ENCODE data around the gene PELI2. TPM values are rescaled to one million over a fixed set of nuclear protein-coding genes. Genes with fewer than 3 reads are reported as not detected.

Gene PELI2
- total RNA-seq, 2 experiments from 2014 or later, result 3.2 to 5.7 TPM

DNA sequence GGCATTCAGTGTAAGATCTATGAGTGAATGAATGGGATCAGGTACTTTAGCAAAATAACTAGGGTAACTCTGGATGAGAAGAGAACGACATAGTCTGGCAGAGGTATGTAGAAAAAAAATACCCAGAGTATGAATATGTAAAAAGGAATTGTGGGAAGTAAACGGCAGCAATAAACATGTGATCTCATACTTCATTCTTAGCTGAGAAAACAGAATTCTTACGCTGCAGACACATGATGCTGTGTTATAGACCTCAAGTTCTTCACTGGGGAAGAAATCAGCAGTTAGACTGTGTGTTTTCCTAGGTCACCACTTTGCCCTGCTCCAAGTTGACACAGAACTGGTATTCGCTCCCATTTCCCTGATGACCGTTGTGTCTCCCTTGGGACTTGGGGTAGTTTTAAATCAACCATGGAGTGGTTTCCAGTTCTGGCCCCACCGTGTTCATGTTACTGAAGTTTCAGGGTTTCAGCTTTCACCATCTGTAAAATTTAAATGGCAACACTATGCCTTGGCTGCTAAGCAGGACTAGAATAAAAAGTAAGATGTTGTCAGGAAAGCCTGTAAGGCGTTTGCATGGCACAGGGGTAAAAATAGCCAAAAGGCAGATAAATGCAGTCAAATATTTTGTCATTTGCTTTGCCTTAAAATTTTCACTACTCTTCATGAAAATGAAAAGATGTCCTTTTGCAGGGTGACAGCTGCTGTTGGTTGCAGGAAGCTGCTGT lies 223.7 kb downstream of the PELI2 start:
- Mint-ChIP-seq H3K36me3 (no peaks in the 10 kb centered on the region), H3K9me3 (no peaks in the 10 kb centered on the region), H3K4me1 (no peaks in the 10 kb centered on the region), H3K27me3 (peaks cover 1% of the 10 kb centered on the region), H3K4me3 (no peak overlapping the region), H3K27ac (no peak overlapping the region)
- POLR2A ChIA-PET, result no interaction called here
- ATAC-seq (ENCODE audit: low read depth), result no peak
- DNase-seq, result no peak

DNA sequence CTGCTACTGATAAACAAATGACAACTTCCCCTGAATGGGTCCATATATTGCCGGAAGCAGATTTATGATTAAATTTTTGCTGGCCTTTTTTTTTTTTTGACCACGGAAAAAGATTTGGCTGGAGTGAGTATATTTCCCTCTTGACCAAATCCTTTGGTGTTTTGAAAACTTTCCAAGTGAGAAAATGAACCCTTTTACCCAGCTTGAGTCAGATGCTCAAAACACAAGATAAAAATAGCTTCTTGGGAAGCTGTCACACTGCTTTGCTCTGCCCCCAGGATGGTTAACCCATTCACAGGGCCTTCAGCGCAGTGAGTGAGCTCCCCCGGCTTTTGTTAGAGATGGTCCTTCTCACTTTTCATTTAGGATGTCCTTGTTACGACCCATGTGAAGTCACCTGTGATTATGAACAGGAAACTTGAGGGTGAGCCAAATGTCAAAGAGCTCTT lies 224.3 kb downstream of the PELI2 start:
- H3K4me1 Mint-ChIP-seq, result no peaks in the 10 kb centered on the region
- no peak overlapping the region for H3K27ac Mint-ChIP-seq
- DNase-seq, result no peak
- no peak overlapping the region for H3K4me3 Mint-ChIP-seq
- POLR2A ChIA-PET, result no interaction called here
- no peaks in the 10 kb centered on the region for H3K9me3 Mint-ChIP-seq
- no peaks in the 10 kb centered on the region for H3K36me3 Mint-ChIP-seq
- no peak for ATAC-seq (ENCODE audit: low read depth)
- H3K27me3 Mint-ChIP-seq, result peaks cover 1% of the 10 kb centered on the region

DNA sequence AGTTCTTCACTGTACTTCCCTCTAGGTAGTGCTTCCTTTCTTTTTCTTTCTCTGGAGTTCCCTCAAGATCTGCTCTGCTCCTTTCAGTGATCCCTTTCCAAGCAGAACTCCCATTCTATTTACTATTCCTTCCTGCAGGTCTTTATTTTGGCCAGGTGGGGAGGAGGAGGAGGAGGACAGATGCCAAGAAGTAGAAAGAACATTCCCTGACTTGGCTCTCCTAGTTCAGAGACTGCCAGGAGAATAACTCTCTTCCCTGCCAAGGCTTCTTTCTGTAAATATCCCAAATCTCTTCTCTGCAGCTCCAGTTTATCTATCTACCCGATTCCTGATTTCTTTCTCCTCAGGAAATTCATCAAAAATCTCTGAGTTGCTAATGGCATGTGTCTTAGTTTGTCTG lies 231.7 kb downstream of the PELI2 start:
- no peaks in the 10 kb centered on the region for H3K9me3 Mint-ChIP-seq
- H3K27me3 Mint-ChIP-seq, result peaks cover 7% of the 10 kb centered on the region
- ATAC-seq (ENCODE audit: low read depth), result no peak
- DNase-seq, result no peak
- no peak overlapping the region for H3K4me3 Mint-ChIP-seq
- H3K4me1 Mint-ChIP-seq, result no peaks in the 10 kb centered on the region
- POLR2A ChIA-PET, result no interaction called here
- H3K27ac Mint-ChIP-seq, result no peak overlapping the region
- no peaks in the 10 kb centered on the region for H3K36me3 Mint-ChIP-seq
